ENCODE results near the gene KIRREL2.

KIRREL2 gene

DNA sequence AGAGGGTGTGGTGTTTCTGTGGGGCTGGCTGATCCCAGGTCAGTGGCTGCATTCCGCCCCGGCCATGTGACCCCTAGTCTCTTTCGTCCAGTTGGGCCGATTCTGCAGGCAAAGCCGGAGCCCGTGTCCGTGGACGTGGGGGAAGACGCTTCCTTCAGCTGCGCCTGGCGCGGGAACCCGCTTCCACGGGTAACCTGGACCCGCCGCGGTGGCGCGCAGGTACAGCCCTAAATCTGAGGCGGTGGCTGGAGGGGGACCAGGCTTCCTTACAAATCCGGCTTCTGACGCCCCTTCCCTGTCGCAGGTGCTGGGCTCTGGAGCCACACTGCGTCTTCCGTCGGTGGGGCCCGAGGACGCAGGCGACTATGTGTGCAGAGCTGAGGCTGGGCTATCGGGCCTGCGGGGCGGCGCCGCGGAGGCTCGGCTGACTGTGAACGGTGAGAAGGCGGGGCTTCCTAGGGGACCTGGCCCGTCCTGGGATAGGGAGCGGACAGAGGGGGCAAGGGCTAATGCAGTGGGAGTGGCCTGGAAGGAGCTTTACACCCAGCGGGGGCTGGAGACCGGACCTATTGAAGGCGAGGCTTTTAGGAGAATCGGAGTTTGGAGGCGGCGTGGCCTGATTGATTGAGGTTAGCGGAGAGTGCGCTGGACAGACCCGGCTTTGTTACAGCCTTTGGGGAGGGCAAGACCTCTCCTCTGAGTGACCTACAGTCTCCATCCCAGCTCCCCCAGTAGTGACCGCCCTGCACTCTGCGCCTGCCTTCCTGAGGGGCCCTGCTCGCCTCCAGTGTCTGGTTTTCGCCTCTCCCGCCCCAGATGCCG lies 4.3 kb downstream of the KIRREL2 start:
- TF ChIP-seq, protein P1, sequence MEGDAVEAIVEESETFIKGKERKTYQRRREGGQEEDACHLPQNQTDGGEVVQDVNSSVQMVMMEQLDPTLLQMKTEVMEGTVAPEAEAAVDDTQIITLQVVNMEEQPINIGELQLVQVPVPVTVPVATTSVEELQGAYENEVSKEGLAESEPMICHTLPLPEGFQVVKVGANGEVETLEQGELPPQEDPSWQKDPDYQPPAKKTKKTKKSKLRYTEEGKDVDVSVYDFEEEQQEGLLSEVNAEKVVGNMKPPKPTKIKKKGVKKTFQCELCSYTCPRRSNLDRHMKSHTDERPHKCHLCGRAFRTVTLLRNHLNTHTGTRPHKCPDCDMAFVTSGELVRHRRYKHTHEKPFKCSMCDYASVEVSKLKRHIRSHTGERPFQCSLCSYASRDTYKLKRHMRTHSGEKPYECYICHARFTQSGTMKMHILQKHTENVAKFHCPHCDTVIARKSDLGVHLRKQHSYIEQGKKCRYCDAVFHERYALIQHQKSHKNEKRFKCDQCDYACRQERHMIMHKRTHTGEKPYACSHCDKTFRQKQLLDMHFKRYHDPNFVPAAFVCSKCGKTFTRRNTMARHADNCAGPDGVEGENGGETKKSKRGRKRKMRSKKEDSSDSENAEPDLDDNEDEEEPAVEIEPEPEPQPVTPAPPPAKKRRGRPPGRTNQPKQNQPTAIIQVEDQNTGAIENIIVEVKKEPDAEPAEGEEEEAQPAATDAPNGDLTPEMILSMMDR (IDR thresholded peaks at IDR 0.05; ENCODE audit: extremely low read depth, insufficient read depth, missing control alignments), result no peak
- DNase-seq (ENCODE audit: low spot score), result no peak

DNA sequence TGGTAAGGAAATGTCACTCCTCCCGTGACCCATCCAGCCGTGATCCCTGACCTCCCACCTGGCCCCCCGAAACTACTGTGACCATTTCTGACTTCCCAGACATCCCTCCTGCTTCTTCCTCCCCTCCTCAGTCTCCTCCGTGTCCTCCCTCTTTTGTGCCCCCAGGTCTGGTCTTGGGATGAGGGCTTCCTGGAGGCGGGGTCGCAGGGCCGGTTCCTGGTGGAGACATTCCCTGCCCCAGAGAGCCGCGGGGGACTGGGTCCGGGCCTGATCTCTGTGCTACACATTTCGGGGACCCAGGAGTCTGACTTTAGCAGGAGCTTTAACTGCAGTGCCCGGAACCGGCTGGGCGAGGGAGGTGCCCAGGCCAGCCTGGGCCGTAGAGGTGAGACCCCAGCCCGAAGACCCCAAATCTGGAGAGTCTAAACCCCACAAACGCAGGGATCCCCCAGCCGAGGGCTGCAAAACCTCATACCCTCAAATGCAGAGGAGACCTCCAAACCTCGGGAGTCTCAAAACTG lies 5.0 kb downstream of the KIRREL2 start:
- in situ Hi-C loops (cut with MboI; ENCODE audit: low pct_unique_long_range_greater_than_20kb, low sequenced_read_pairs, unreplicated experiment), result no loop called here
- TF ChIP-seq, protein P1 (IDR thresholded peaks at IDR 0.05; ENCODE audit: extremely low read depth, insufficient read depth, missing control alignments), result no peak
- DNase-seq (ENCODE audit: low spot score), result no peak

More for the DNA sequence above, 4.3 kb downstream of the KIRREL2 start:
- in situ Hi-C loops (cut with MboI; ENCODE audit: low pct_unique_long_range_greater_than_20kb, low sequenced_read_pairs, unreplicated experiment), result no loop called here

DNA sequence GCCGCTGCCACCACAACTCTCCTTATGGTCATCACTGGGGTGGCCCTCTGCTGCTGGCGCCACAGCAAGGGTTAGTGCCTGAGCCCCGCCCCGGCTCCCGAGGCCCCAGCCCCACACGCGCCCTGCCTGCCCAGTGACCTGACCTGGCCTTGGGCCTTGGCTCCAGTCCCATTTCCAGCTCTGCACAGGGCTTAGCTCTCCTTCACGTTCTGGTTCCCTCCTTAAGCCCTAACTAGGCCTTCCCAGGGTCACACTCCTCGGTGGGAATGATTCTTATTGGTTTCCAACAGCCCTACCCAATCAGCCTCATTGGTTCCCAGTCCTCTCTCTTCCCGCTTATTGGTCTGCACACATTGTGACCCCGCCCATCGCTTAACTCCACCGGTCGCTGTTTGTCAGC lies 5.8 kb downstream of the KIRREL2 start:
- no peak for DNase-seq (ENCODE audit: low spot score)
- in situ Hi-C loops (cut with MboI; ENCODE audit: low pct_unique_long_range_greater_than_20kb, low sequenced_read_pairs, unreplicated experiment), result no loop called here
- TF ChIP-seq, protein P1 (IDR thresholded peaks at IDR 0.05; ENCODE audit: extremely low read depth, insufficient read depth, missing control alignments), result no peak

DNA sequence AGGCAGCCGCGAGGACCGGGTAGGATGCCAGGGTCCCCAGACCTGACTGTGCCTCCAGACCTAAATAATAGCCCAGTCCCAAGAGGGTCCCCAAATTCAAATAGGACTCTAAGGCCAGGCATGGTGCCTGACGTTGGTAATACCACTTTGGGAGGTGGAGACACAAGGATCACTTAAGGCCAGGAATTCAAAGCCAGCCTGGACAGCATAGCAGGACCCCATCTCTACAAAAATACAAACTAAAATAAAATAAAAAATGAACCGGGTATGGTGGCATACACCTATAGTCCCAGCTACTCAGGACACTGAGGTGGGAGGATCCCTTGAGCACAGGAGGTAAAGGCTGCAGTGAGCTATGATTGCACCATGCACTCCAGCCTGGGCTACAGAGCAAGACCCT lies 6.3 kb downstream of the KIRREL2 start:
- TF ChIP-seq, protein P1 (IDR thresholded peaks at IDR 0.05; ENCODE audit: extremely low read depth, insufficient read depth, missing control alignments), result no peak
- in situ Hi-C loops (cut with MboI; ENCODE audit: low pct_unique_long_range_greater_than_20kb, low sequenced_read_pairs, unreplicated experiment), result no loop called here
- no peak for DNase-seq (ENCODE audit: low spot score)

DNA sequence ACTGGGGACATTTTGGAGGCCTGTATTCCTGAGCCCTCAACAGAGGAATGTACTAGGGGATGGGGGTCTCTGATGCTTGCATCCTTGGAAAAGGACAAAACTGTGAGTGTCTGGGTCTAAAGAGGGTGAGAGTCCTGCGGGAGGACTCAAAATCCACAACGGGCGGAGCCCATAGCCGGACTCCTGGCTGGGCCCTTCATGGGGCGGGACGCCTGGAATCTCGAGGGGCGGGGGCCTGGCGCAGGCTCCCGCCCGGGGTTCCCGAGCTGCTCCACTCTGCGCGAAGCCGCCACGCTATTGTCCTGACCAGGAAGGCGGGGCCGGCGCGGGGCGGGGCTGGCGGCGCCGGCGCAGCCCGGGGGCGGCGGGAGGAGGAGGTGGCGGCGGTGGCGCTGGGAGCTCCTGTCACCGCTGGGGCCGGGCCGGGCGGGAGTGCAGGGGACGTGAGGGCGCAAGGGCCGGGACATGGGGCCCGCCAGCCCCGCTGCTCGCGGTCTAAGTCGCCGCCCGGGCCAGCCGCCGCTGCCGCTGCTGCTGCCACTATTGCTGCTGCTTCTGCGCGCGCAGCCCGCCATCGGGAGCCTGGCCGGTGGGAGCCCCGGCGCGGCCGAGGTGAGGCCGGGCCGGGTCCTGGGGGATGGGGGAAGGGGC lies 11.6 kb downstream of the KIRREL2 start, which contains the start of gene APLP1:
TSS of gene APLP1 (plus strand) at position 403 of the 651 bp plus-strand sequence. CDS start at position 466, 63 bp downstream.
- in situ Hi-C loops (cut with MboI; ENCODE audit: low pct_unique_long_range_greater_than_20kb, low sequenced_read_pairs, unreplicated experiment), result no loop called here
- TF ChIP-seq, protein P1 (IDR thresholded peaks at IDR 0.05; ENCODE audit: extremely low read depth, insufficient read depth, missing control alignments), result no peak
- DNase-seq (ENCODE audit: low spot score), result peak; percentile 78

DNA sequence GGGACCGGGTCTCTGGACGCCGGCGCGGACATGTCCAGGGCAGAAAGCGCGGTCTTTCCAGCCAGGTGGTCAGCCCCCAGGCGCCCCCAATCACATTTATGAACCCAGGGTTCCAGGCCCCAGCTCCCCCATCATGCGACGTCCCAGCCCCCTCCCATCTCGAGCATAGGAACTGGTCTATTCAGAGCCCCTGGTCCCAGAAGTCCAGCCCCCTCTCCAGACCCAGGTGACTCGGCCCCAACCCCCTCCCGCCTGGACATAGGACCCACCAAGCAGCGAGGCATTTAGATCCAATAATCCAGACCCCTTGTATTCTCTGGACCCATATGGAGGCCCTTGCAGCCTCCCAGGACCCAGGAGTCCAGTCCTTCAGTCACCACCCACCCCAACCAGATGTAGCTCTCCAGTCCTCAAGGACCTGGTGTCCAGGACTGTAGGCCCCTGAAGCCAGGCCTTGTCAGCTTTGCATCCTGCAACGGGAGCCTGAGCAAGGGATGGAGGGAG lies 12.2 kb downstream of the KIRREL2 start:
- TF ChIP-seq, protein P1 (IDR thresholded peaks at IDR 0.05; ENCODE audit: extremely low read depth, insufficient read depth, missing control alignments), result no peak
- DNase-seq (ENCODE audit: low spot score), result no peak
- in situ Hi-C loops (cut with MboI; ENCODE audit: low pct_unique_long_range_greater_than_20kb, low sequenced_read_pairs, unreplicated experiment), result no loop called here

All from GM13977 (cell line).